Measurements from ENCODE around the gene JAKMIP2. TPM values are rescaled to one million over a fixed set of nuclear protein-coding genes. Genes with fewer than 3 reads are reported as not detected.

JAKMIP2 gene
- total RNA-seq, 4 donors from 2014 or later = 2.1 TPM; not detected in 2

- TF ChIP-seq CTCF (IDR thresholded peaks at IDR 0.05) (no peak), POLR2A (IDR thresholded peaks at IDR 0.05) (no peak)
- H3K4me3 ChIP-seq = no peak overlapping the region
- H3K4me1 ChIP-seq = no peaks in the 10 kb centered on the region
- no peak for DNase-seq
- no peak overlapping the region for H3K27ac ChIP-seq
- H3K27me3 ChIP-seq = no peaks in the 10 kb centered on the region
- no peaks in the 10 kb centered on the region for H3K36me3 ChIP-seq
- peaks cover 0 to 2% (median 0%) of the 10 kb centered on the region in 4 donors for H3K9me3 ChIP-seq
These were observed 89.3 kb downstream of the JAKMIP2 start for GRCh38 chr5:147693233-147693632.

- DNase-seq = no peak
- TF ChIP-seq CTCF (IDR thresholded peaks at IDR 0.05) (no peak), POLR2A (IDR thresholded peaks at IDR 0.05) (no peak)
- Histone ChIP-seq H3K27ac (no peak overlapping the region), H3K4me1 (no peaks in the 10 kb centered on the region), H3K9me3 (no peaks in the 10 kb centered on the region), H3K36me3 (no peaks in the 10 kb centered on the region), H3K27me3 (no peaks in the 10 kb centered on the region), H3K4me3 (no peak overlapping the region)
These were observed 91.4 kb downstream of the JAKMIP2 start for GRCh38 chr5:147691130-147691529.

GRCh38 chr5:147690595-147690994, 91.9 kb downstream of the JAKMIP2 start:
- no peak for DNase-seq
- Histone ChIP-seq H3K27me3 (no peaks in the 10 kb centered on the region), H3K27ac (no peak overlapping the region), H3K4me1 (no peaks in the 10 kb centered on the region), H3K36me3 (no peaks in the 10 kb centered on the region), H3K9me3 (no peaks in the 10 kb centered on the region), H3K4me3 (no peak overlapping the region)
- peak in 3 of 6 experiments; percentile 24 to 40 (median 25) for TF ChIP-seq CTCF (IDR thresholded peaks at IDR 0.05)
- TF ChIP-seq POLR2A (IDR thresholded peaks at IDR 0.05) = no peak

GRCh38 chr5:147689426-147689825, 93.1 kb downstream of the JAKMIP2 start:
- no peaks in the 10 kb centered on the region for H3K27me3 ChIP-seq
- no peak overlapping the region for H3K4me3 ChIP-seq
- DNase-seq = no peak
- H3K9me3 ChIP-seq = no peaks in the 10 kb centered on the region
- no peaks in the 10 kb centered on the region for H3K36me3 ChIP-seq
- H3K27ac ChIP-seq = peak overlapping the region in 1 of 4 donors; percentile 35
- no peaks in the 10 kb centered on the region for H3K4me1 ChIP-seq
- TF ChIP-seq POLR2A (IDR thresholded peaks at IDR 0.05) (no peak), CTCF (IDR thresholded peaks at IDR 0.05) (no peak)

GRCh38 chr5:147688656-147689356, 93.7 kb downstream of the JAKMIP2 start:
- Histone ChIP-seq H3K4me1 (no peaks in the 10 kb centered on the region), H3K9me3 (no peaks in the 10 kb centered on the region), H3K4me3 (no peak overlapping the region), H3K27ac (peak overlapping the region in 1 of 4 donors; percentile 35), H3K27me3 (no peaks in the 10 kb centered on the region), H3K36me3 (no peaks in the 10 kb centered on the region)
- TF ChIP-seq CTCF (IDR thresholded peaks at IDR 0.05) (no peak), POLR2A (IDR thresholded peaks at IDR 0.05) (no peak)
- DNase-seq = no peak

Data from Peyer's patch (tissue), 4 donors.